Astrocyte (in vitro differentiated cells and primary cell): Measurements from ENCODE around the gene UTS2R.

Experiments used
- EZH2 ChIP-seq: IDR thresholded peaks from 2 replicates; pipeline ENCODE4 v1.6.1; 2012; ENCODE audit warnings: mild to moderate bottlenecking, low read length, inconsistent platforms; ENCODE audit not compliant: insufficient read depth
- TF ChIP-seq, protein P1 (sequence below): IDR thresholded peaks from 2 replicates; pipeline ENCODE4 v1.5.1; 2011; ENCODE audit warnings: low read depth, mild to moderate bottlenecking, inconsistent platforms, low read length, moderate library complexity; ENCODE audit not compliant: insufficient read depth

- TF ChIP-seq, protein P1, sequence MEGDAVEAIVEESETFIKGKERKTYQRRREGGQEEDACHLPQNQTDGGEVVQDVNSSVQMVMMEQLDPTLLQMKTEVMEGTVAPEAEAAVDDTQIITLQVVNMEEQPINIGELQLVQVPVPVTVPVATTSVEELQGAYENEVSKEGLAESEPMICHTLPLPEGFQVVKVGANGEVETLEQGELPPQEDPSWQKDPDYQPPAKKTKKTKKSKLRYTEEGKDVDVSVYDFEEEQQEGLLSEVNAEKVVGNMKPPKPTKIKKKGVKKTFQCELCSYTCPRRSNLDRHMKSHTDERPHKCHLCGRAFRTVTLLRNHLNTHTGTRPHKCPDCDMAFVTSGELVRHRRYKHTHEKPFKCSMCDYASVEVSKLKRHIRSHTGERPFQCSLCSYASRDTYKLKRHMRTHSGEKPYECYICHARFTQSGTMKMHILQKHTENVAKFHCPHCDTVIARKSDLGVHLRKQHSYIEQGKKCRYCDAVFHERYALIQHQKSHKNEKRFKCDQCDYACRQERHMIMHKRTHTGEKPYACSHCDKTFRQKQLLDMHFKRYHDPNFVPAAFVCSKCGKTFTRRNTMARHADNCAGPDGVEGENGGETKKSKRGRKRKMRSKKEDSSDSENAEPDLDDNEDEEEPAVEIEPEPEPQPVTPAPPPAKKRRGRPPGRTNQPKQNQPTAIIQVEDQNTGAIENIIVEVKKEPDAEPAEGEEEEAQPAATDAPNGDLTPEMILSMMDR, result no peak
- no peak for TF ChIP-seq EZH2
Observed at GRCh38 chr17:82348866-82349265, 22.7 kb upstream of the UTS2R start.
